A549 (cell line): ENCODE results near the gene ALDOA.

ENCODE experiments used
- GATA3 ChIP-seq: IDR thresholded peaks from 2 replicates; pipeline ENCODE4 v1.6.1; 2012; ENCODE audit warnings: borderline replicate concordance
- KDM5A ChIP-seq: fragments of 200-600 bp; sonication (generic); IDR thresholded peaks from 2 replicates; pipeline ENCODE4 v1.6.1; 2016; ENCODE audit warnings: antibody characterized with exemption, mild to moderate bottlenecking
- MAX ChIP-seq: IDR thresholded peaks from 2 replicates; pipeline ENCODE4 v1.6.1; 2012
- NR3C1 ChIP-seq: fragments of >200 bp; sonication (Bioruptor Twin); formaldehyde crosslinking; IDR thresholded peaks from 3 replicates; pipeline ENCODE4 v1.6.1; 2017
- POLR2A ChIP-seq: IDR thresholded peaks from 2 replicates; pipeline ENCODE4 v1.6.1; 2012; ENCODE audit warnings: mild to moderate bottlenecking, low read length
- TP53 ChIP-seq: fragments of 250-450 bp; sonication (Bioruptor Pico); IDR thresholded peaks from 2 replicates; pipeline ENCODE4 v1.5.0; 2021; ENCODE audit warnings: mild to moderate bottlenecking, moderate library complexity
- ZNF302 ChIP-seq: fragments of 250-450 bp; sonication (Bioruptor Pico); IDR thresholded peaks from 2 replicates; pipeline ENCODE4 v1.9.0; 2021; ENCODE audit warnings: inconsistent platforms, mild to moderate bottlenecking, moderate library complexity
- TF ChIP-seq, protein P1 (sequence below): fragments of >200 bp; sonication (Bioruptor Twin); formaldehyde crosslinking; IDR thresholded peaks from 3 replicates; pipeline ENCODE4 v1.5.1; 2016

- TF ChIP-seq MAX = no peak
- TF ChIP-seq, protein P1, sequence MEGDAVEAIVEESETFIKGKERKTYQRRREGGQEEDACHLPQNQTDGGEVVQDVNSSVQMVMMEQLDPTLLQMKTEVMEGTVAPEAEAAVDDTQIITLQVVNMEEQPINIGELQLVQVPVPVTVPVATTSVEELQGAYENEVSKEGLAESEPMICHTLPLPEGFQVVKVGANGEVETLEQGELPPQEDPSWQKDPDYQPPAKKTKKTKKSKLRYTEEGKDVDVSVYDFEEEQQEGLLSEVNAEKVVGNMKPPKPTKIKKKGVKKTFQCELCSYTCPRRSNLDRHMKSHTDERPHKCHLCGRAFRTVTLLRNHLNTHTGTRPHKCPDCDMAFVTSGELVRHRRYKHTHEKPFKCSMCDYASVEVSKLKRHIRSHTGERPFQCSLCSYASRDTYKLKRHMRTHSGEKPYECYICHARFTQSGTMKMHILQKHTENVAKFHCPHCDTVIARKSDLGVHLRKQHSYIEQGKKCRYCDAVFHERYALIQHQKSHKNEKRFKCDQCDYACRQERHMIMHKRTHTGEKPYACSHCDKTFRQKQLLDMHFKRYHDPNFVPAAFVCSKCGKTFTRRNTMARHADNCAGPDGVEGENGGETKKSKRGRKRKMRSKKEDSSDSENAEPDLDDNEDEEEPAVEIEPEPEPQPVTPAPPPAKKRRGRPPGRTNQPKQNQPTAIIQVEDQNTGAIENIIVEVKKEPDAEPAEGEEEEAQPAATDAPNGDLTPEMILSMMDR = no peak
- no peak for TF ChIP-seq NR3C1
- TF ChIP-seq POLR2A = no peak
- TF ChIP-seq ZNF302 = no peak
- TF ChIP-seq TP53 (CRISPR knock-in tag) = no peak
- no peak for TF ChIP-seq GATA3
- TF ChIP-seq KDM5A = no peak
Measured at GRCh38 chr16:30023586-30023985, 42.0 kb upstream of the ALDOA start.
